Glutamatergic neuron (in vitro differentiated cells): ENCODE results near the gene CLTCL1. TPM values are rescaled to one million over a fixed set of nuclear protein-coding genes. Genes with fewer than 3 reads are reported as not detected.

ENCODE experiments used
- DNase-seq: peaks from one replicate; pipeline ENCODE4 v3.0.0; 2022
- H3K27ac Mint-ChIP-seq: one replicate; pipeline ENCODE4 v1.8.0; 2020; ENCODE audit warnings: mild to moderate bottlenecking, mixed read lengths, inconsistent platforms; ENCODE audit not compliant: unreplicated experiment
- H3K27me3 Mint-ChIP-seq: one replicate; pipeline ENCODE4 v1.8.0; 2020; ENCODE audit warnings: mild to moderate bottlenecking, moderate library complexity, mixed read lengths, inconsistent platforms; ENCODE audit not compliant: unreplicated experiment
- H3K36me3 Mint-ChIP-seq: one replicate; pipeline ENCODE4 v1.8.0; 2020; ENCODE audit warnings: mild to moderate bottlenecking, mixed read lengths, inconsistent platforms; ENCODE audit not compliant: unreplicated experiment
- H3K4me1 Mint-ChIP-seq: one replicate; pipeline ENCODE4 v1.8.0; 2020; ENCODE audit warnings: mild to moderate bottlenecking, low read depth, mixed read lengths, inconsistent platforms; ENCODE audit not compliant: unreplicated experiment
- H3K4me3 Mint-ChIP-seq: one replicate; pipeline ENCODE4 v1.8.0; 2020; ENCODE audit warnings: mild to moderate bottlenecking, mixed read lengths, inconsistent platforms; ENCODE audit not compliant: unreplicated experiment
- H3K9me3 Mint-ChIP-seq: one replicate; pipeline ENCODE4 v1.8.0; 2020; ENCODE audit warnings: mild to moderate bottlenecking, moderate library complexity, mixed read lengths, inconsistent platforms; ENCODE audit not compliant: unreplicated experiment
- total RNA-seq: library from RNA; stranded (reverse); fragmentation: NEBNext Ultra II Directional; extraction: Animal tissue kit (Norgen Biotek cat#: 25700); gene quantifications from one replicate; pipeline ENCODE4 v1.2.1, GENCODE V29; 2021; ENCODE audit not compliant: unreplicated experiment
- TF ChIP-seq, protein P1 (sequence below): fragments of 200-600 bp; sonication (generic); IDR thresholded peaks from one replicate; pipeline ENCODE4 v1.5.0; 2021; ENCODE audit not compliant: partially characterized antibody, unreplicated experiment

Gene CLTCL1
- total RNA-seq, 1 donor from 2014 or later, result 11.8 TPM

DNA sequence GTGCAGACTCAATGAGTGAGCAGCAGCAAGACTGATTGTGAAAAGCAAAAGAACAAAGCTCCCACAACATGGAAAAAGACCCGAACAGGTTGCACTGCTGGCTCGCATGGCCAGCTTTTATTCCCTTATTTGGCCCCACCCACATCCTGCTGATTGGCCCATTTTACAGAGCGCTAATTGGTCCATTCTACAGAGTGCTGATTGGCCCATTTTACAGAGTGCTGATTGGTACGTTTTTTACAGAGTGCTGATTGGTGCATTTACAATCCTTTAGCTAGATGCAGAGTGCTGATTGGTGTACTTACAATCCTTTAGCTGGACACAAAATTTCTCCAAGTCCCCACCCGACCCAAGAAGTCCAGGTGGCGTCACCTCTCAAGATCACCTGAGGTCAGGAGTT, 97.6 kb downstream of the CLTCL1 start:
- peaks cover 8% of the 10 kb centered on the region for H3K9me3 Mint-ChIP-seq
- H3K27me3 Mint-ChIP-seq, result peaks cover 10% of the 10 kb centered on the region
- no peak for DNase-seq
- H3K4me1 Mint-ChIP-seq, result peaks cover 9% of the 10 kb centered on the region
- TF ChIP-seq, protein P1, sequence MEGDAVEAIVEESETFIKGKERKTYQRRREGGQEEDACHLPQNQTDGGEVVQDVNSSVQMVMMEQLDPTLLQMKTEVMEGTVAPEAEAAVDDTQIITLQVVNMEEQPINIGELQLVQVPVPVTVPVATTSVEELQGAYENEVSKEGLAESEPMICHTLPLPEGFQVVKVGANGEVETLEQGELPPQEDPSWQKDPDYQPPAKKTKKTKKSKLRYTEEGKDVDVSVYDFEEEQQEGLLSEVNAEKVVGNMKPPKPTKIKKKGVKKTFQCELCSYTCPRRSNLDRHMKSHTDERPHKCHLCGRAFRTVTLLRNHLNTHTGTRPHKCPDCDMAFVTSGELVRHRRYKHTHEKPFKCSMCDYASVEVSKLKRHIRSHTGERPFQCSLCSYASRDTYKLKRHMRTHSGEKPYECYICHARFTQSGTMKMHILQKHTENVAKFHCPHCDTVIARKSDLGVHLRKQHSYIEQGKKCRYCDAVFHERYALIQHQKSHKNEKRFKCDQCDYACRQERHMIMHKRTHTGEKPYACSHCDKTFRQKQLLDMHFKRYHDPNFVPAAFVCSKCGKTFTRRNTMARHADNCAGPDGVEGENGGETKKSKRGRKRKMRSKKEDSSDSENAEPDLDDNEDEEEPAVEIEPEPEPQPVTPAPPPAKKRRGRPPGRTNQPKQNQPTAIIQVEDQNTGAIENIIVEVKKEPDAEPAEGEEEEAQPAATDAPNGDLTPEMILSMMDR, result no peak
- peaks cover 4% of the 10 kb centered on the region for H3K36me3 Mint-ChIP-seq
- no peak overlapping the region for H3K4me3 Mint-ChIP-seq
- H3K27ac Mint-ChIP-seq, result no peak overlapping the region

DNA sequence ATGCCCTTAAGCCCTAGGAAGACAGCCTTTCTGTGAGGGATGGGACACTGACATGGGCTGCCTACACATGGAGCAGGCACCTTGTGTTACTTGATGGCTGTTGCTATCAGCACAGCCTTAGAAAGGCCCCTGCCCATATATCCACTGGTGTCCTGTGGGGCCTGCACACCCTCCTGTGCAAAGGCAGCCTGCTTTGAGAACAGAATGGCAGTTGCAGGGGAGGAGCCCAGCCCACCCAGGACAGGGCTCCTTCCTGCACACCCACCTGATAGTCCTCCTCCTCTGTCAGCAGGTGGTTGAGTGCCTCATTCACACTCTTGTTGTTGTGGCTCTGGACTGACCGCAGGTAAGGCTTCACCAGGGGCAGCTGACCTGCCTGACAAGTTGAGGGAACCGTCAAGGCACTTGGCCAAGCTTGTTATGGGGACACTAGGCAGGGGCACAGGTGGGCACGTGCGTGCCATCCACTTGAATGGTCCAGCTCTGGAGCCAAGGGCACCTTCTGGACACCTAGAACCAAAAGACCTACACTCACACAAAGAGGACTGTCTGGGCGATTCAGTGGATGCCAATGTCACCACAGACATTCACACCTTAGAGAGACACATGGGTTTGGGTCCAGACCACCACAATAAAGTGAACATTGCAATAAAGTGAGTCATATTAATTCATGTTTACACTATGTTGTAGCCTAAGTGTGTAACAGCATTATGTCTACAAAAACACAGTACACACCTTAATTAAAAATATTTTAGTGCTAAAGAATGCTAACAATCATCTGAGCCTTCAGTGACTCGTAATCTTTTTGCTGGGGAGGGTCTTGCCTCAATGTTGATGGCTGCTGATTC, 103.6 kb downstream of the CLTCL1 start:
- Mint-ChIP-seq H3K27ac (no peak overlapping the region), H3K4me1 (no peaks in the 10 kb centered on the region), H3K27me3 (peaks cover 7% of the 10 kb centered on the region), H3K36me3 (no peaks in the 10 kb centered on the region), H3K9me3 (peaks cover 2% of the 10 kb centered on the region), H3K4me3 (no peak overlapping the region)
- no peak for DNase-seq
- TF ChIP-seq, protein P1, result no peak

GRCh38 chr22:19184276-19184997, 107.1 kb downstream of the CLTCL1 start:
- TF ChIP-seq, protein P1, result no peak
- Mint-ChIP-seq H3K9me3 (peaks cover 2% of the 10 kb centered on the region), H3K27ac (no peak overlapping the region), H3K4me3 (no peak overlapping the region), H3K4me1 (peaks cover 6% of the 10 kb centered on the region), H3K27me3 (peaks cover 8% of the 10 kb centered on the region), H3K36me3 (no peaks in the 10 kb centered on the region)
- DNase-seq, result no peak

DNA sequence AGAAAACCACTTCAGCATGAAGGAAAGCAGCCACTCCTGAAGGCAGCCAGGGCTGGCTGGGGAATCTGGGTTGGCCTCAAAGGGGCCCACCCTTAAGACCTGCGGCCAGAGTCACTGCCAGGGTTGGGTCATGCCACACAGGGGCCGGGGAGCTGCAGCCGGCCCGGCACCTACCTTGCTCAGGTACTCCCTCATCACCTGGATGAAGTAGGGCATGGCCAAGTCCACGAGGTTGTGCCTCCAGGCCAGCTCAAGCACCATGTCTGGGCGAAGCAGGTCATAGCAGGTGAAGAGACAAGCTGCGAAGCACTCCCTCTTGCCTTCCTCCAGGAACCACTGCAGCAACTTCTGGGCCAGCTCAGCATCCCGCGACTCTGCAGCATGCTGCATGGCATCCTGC, 108.3 kb downstream of the CLTCL1 start:
- Mint-ChIP-seq H3K4me1 (peaks cover 6% of the 10 kb centered on the region), H3K36me3 (no peaks in the 10 kb centered on the region), H3K27ac (no peak overlapping the region), H3K9me3 (peaks cover 2% of the 10 kb centered on the region), H3K27me3 (peaks cover 10% of the 10 kb centered on the region), H3K4me3 (no peak overlapping the region)
- no peak for DNase-seq
- TF ChIP-seq, protein P1, result no peak
